NCI-H1048 (cell line): ENCODE results near the gene WWTR1.

Source experiments
- DNase-seq: peaks from one replicate; lab custom pipeline; 2025; lab: John Stamatoyannopoulos, UW

The WWTR1 gene

DNA sequence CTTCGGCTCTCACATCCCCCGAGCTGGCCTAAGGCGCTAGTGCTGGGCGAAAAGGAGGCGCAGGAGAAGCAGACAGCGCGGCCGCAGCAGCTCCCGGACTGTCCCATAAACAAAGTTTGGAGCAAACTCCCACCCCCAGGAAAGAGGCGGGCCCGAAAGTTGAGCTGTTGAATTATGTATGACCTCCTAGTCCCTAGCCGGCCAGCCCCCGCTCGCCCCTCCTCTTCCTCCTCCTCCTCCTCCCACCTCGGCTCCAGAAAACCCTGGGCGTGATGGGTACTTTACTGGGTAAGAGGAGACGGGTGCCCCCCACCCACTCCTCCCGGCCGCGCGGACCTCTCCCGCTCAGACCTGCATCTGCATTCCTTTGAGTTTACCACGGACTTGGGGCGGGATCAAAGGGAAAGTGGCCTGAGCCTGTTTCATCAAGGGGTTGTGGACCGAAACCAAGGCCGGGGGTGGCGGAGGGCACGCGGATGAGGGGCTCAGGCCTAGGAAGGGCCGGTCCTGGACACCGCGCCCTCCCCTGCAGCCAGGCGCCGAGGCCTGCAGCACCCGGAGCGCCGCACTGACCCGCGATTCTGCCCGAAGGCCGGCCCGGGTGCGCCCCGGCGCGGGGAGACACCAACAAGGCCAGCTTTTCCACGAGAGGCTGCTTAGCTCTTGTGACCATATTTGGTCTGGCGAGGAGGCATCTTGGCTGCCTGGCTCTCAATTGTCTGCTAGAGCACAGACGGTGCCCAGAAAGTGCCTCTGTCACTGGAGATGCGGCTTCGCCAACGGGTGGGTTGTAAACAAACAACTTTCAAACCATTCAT, at the start of gene WWTR1:
TSS of gene WWTR1 (minus strand) at position 100 of the 818 bp plus-strand sequence. CDS start 719 bp downstream, outside the sequence.
- peak; percentile 69 for DNase-seq

DNA sequence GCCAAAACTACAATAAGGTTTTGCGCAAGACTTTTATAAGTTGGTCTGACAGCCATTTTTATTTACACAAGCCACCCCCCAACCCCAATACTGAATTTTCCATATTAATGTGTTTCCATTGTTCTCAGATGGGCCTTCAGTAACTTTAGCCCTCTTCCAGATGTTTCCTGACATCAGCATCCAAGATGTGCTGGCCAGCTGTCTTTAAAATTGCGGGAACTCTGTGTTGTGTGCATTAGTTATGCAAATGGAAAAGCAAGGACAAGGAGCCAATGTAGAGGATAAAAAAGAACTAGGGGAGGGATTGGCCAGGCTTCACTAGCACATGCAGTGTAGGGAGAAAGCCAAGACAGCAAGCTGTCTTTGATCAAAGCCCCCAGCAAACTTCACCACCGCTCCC, 49.1 kb upstream of the WWTR1 start:
- no peak for DNase-seq

DNA sequence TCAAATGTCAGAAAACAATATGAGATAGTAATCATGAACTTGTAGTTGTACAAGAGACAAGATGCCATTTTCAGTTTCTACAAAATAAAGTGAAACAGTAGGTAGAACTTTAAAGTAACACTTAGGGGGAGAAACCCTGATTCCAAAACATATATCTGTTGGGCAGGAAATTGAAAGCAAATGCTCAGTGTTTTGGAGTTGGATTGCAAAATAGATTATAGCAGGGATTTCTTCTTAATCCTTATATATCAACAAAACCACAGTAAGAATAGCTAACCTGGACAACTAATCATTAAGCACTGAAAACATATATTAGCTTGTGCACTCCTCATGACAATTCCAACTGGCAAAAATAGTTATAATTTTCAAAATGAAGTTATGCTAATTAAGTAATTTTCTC, 47.6 kb upstream of the WWTR1 start:
- no peak for DNase-seq

DNA sequence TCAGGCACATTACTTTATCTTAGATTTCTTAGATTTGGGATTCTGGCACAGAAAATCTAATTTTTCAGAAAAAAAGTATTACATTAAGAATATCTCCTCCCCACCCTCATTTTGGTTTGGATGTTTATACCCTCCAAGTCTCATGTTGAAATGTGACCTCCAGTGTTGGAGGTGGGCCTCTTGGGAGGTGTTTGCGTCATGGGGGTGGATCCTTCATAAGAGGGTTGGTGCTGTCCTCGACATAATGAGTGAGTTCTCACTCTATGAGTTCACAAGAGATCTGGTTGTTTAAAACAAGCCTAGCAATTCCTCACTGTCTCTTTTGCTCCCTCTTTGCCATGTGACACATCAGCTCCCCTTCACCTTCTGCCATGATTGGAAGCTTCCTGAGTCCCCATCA, 45.6 kb upstream of the WWTR1 start:
- DNase-seq, result no peak

DNA sequence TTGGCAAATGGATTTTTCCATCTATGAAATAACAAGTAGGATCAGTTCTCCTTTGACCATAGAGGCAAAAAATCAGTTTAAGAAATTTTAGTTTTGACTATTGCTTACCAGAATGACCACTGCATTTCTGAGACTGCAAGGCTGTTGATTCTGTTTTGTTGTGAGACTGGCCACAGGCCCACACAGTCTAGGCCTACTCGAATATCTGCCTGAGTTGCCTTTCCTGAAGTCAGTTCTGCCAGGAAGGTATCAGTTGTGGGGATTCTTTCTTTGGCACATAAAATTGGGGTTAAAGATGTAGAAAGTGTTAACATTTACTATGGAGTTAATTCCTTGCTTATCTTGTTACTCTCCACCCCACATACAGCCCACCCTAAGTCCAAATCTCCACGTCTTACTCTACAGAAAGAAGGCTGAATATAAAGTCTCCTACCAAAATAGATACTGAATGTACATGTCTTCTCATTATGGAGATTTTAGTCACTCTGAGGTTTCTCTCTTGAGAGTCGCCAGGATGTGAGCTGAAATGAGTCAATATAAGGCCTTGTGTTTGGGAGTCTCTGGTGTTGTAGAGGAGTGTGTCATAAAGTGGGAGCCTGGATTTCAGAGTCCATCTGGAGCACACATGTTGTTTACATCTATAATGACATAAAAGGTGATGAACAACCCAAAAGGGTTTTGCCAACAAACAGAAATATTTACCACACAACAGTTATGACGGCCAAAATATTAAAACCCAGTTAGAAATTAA, 45.0 kb upstream of the WWTR1 start:
- DNase-seq, result no peak

DNA sequence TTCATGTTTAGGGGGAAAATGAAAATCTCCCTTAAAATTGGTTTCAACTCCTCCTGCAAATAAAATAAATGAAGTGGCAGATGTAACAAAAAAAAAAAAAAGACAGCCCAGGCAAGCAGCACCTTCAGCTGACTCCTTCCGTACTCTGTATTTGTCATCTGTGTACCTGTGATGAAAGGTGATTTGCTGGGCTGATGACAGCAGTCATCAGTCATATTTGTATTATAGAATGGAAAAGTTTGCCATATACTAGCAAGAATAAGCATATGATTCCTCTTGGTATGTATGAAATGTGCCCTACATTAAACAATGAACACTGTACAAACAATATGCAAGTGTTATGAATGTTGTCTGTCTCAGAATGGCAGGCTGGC, 44.1 kb upstream of the WWTR1 start:
- DNase-seq, result no peak

DNA sequence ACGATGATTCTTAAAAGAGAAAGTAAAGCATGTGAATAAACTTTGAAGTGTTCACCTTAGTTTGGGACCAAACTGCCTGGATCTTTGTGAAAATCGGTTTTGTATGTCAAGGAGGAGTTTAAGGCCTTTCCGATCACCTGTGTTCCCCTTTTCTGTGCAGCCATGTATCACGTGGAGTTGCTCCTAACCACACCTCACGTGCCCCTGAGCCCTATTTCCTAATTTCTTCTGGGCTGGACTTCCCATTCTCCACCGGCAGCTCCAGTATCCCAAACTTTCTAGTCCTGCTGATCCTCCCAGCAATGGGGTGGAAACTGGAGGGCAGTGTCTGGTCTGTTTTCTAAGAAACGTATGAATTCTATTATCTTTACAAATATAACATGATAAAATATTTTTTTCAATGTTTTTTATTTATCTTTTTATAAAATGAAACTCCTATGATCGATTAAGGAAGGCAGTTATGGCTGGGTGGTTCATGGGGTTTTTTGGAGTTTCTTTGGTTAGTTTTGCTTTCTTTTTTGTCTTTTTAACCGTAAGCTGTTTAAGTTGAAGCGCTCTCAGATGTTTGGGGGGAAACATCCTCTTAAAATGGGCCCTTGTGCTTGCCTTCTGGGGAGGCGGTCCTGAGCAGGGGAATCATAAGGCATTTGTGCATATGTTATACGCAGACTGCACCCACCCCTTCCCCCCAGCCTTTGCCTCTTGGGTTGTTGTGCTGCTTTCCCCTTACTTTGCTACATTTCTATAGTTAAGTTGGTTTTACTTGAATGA, 43.6 kb upstream of the WWTR1 start:
- DNase-seq, result no peak

DNA sequence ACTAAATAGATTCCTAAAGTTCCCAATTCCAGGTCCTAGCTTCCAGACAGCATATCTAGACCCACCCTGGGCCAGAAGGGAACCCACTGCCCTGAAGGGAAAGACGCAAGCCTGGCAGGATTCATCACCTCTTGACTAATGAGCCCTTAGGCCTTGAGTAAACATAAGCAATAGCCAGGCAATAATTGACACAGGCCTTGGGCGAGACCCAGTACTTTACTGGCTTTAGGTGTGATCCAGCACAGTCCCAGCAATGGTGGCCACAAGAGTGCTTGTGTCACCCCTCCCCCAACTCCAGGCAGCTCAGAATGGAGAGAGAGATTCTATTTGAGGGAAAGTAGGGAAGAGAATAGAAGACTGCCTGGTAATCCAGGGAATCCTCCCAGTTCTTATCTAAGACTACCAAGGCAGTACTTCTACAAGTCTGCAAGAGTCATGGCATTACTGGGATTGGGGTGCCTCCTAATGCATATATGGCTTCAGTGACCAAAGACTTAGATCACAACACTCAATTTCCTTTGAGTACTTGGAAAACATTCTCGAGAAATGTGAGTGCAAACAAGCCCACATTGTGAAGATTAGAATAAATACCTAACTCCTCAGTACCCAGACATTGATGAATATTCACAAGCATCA, 30.4 kb upstream of the WWTR1 start:
- no peak for DNase-seq

DNA sequence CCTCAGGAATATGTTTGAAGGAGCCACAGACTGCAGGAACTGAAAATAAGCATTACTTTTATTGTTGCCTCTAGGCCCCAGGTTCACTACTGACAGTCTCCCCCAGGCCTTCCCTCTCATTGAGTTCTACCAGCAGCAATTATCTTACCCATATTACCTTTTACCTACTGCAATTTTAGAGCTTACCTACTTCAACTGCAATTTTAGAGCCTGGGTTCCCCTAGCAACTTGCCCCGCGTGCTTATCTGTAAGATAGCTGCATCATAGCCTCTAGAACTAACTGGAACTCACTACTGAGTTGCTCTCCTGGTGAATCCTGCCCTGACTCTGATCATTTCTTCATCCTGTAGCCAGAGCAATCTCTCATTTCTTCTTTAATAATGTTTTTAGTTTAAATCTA, 29.2 kb upstream of the WWTR1 start:
- DNase-seq, result no peak

DNA sequence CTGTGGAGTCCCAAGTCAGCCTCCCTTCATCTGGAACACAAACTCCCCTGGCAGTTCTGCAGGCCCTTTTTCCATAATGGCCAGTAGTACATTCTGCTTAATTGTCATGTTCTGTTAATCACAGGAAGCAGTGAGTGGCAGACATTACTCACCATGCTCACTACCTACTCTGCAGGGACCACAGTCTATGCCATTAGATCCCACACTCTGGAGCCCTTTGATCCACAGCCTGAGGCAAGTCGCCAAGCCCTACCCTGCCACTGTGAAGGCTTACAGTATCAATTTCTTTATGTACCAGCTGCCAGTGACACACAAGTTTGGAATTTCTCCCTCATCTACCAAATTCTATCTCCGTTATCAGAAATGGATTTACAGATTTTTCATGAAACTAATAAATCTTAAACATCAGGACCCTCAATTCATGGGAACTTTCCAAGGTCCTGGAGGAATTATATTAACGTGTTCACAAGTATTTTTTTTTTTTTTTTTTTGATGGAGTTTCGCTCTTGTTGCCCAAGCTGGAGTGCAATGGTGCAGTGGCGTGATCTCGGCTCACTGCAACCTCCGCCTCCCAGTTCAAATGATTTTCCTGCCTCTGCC, 20.6 kb upstream of the WWTR1 start:
- DNase-seq, result no peak

DNA sequence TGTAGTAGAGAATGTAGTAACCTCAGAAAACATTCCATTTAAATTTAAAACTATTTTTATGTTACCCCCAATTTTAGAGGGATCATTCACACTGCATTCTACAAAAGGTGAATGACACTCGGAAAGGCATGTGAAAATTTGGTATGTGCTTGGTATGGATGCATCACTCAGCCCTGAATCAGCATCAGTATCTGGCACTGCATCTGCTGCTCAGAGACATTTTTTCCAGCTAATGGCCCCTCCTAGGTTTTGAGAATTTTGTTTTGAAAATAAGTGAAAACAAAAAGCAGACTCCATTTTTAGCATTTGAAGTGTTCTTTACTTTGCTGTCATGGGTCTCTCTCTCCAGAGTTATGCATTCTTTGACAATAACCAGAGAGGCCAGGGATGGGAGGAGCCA, 15.6 kb upstream of the WWTR1 start:
- DNase-seq, result no peak

DNA sequence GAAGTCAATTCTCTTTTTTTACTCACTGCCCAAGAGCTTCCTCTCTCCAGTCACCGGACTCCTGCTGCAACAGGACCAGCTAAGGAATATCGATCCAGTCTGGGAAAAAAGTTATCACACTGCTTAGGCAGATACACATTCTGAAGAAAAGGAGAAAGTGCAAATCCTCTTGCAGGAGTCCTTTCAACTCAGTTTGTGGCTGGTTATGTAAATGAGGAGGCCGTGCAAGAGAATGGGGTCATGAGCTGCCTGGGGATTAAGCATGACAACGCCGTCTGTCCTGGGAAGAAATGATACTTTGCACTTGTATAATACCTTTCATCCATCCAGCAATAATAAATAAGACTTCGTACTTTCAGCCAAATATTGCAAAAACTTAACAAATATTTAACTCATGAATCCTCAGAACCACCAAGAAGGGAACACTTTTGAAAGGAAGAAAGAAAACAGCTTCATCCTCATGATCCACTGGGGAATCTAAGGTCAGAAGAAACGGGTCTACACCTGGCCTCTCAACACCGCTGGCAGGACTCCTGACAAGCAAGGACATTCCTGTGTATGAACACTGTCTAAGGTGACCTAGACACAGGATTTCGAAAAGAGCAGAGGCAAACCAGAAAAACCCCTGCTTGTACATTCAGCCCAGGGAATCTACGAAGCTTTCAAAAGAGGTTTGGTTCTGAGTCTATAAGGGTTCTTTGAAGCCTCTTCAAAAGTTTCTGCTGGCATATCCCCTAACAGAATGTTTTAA, 13.1 kb upstream of the WWTR1 start:
- DNase-seq, result no peak

DNA sequence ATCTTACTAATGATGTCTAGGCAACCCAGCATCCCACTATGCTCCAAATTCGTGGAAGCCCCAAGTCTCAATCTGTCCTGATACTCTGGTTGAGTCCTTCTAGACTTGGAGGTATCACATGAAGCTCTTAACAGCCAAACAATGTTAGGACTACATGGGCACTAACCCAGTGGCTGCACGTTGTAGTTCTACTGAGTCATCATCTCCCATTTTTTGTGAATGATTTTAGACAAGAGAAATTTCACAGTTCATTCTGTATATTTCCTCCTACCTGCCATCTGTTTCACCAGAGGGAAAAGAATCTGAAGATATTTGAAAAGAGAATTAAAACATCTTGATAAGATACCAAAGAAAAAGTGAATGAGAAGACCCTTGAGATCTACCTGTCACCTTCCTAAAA, 9.8 kb upstream of the WWTR1 start:
- DNase-seq, result no peak

DNA sequence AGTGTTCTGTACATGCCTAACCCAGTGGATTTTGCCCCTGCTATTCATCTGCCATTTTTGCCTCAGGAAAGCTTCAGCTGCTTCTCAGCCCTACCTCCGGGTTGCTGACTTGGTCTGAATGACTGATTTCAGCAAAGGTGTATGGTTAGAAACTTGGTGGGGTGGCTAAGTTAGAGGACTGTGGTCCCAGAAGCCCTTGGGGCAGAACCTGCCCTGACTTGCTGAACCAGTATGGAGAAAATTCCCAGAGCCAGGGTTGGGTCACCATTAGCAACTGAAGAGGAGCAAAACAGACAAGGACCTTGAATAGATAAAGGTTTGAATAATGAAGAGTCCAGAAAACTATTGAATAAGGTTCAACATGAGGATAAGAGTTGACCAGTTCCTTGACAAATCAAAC, 6.1 kb upstream of the WWTR1 start:
- DNase-seq, result no peak

DNA sequence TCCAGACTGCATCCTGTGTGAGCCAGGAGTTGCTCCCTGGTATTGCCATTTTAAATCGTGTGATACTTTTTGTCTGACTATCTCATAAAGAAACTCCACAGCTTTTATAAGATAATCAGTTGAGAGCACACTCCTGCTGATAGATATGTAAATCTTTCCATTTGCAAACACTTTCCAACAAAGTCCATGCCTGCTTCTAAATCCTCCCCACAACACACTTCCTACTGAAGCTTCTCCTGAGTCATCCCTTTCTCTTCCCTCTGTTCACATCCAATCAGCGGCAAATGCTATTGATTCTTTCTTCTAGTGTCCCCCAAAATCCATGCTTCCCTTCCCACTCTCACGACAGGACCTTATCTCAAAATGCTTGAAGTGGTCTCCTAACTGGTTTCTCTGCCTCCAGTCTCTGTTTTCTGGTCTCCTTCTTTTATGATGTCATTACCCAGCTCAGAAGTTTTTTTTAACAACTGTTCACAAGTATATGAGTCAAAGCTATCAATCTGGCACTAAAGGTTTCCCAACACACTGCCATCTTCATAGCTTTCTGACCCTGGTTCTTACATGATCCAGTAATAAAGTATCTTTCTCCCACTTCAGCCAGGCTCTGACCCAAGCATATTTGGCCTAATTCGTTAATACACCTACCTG, 4.5 kb upstream of the WWTR1 start:
- no peak for DNase-seq

DNA sequence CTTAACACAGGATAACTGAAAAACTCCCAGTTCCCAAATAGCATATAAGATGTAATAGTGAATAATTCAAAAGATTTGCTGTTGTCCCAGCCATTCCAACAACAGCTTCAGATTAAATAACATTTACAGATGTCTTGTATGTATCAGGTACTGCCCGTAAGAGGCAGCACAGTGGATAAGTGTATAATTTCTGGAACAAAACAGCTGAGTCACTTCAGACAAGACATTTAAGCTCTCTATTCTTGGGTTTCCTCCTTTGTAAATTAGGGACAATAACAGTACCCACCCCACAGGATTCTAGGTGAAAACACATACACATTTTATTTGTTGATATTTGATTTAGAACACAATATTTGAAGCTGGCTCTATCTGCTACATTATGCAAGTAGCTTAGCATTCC, 2.6 kb upstream of the WWTR1 start:
- no peak for DNase-seq

DNA sequence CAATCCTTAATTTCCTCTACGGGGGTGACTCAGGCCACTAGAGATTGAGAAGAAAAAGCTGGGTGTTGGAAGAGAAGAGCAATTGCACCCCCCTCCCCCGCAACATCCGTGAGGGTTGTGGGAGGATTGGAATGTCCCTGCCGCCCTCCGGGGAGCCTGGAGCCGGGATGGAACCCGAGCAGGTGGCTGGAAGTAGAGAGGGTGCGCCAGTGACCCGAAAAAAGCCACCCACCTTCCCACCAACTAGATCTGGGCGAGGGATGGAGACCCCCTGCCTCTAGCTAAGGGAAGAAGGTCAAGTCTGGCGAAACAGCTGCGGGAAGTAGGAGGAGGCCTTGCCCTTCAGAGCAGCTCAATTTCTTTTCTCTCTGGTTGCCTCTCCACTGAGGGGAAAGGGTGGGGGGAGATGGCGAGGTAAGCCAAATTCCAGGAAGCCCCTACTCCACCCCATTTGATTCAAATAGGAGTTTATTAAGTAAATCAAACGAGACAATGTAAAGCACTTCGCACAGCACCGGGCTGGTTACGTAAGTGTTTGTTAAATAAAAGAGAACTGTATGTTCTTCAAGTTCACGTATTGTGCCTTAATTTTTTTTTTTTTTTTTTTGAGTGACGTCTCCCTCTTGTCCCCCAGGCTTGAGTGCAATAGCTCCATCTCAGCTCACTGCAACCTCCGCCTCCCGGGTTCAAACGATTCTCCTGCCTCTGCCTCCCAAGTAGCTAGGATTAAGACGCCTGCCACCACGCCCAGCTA, 1.1 kb upstream of the WWTR1 start:
- no peak for DNase-seq

DNA sequence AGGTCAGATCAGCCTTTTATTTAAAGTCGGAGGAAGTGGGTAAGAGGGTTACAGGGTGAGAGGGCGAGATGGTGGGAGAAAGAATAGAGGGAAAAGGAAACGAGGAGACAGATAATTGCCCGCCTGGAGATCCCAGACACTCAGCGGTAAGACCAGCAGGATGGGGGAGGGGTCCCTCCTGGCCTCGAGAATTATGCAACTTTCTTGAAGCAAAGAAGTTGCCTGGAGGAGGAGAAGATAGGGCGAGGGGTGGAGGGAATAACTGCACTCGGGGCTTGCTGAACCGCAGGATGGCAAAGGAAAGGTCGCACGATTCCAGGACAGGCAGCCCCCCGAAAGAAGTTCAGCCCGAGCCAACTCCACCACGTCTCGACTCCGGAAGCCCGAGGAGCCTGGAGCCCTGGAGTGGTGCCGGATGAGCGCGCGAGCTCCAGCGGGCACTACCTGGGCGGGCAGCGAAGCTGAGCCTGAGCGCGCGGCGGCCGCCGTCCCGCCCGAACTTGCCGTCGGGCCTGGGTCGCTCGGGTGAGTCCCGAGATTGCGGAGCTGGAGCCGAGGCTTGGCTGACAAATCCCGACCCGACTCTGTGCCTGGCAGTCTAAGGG, 402 bp downstream of the WWTR1 start:
- DNase-seq, result no peak

DNA sequence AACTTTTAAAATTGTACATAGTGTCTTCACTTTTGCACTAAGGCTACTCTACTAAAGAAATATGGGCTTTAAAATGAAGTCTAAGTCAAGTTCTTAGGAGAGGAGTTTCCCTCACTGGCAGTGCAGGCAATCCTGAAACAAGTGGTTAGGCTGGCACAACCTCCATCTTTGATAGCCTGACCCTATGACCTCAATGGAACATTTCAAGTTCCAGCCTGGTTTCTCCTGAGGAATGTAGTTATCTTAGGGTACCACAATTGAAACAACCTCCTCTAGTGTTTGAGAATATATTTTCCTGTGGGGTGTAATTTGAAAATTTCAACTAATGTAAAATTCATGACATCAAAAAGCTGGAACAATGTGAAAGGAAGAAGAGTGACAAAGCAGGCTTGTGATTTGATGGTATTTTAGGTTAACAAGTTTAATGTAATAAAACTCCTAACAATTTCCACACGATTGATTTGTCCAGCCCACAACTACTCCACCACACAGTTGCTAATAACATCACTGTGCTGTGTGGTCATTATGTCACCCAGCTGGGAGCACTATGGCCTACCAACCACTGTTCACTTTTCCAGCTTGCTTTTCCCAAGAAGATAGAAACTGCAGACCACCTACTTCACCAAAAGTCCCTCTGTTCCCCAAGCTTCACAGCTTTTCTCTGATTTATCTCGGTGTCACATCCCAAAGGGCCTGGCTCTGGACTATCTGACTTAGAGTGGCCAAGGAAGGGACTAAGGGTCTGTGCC, 1.8 kb downstream of the WWTR1 start:
- DNase-seq, result no peak
